ENCODE data around the gene PLEK. TPM values are rescaled to one million over a fixed set of nuclear protein-coding genes. Genes with fewer than 3 reads are reported as not detected.
"Not testable (repeated sequence)": the region's sequence is repeated elsewhere in the genome, so short reads cannot be mapped to it uniquely, and the experiment has no call there.

The PLEK gene
- total RNA-seq, 4 donors from 2014 or later, result 5.0 to 33.0 (median 6.8) TPM

GRCh38 chr2:68441994-68442322 lies 76.9 kb downstream of the PLEK start:
- Histone ChIP-seq H3K27me3 (no peaks in the 10 kb centered on the region), H3K36me3 (no peaks in the 10 kb centered on the region), H3K27ac (no peak overlapping the region), H3K4me3 (no peak overlapping the region), H3K4me1 (peaks cover 0 to 22% (median under 1%) of the 10 kb centered on the region in 3 donors), H3K9me3 (peaks cover 0 to under 1% (median 0%) of the 10 kb centered on the region in 3 donors)
- TF ChIP-seq EP300 (IDR thresholded peaks at IDR 0.05) (no peak), POLR2AphosphoS5 (IDR thresholded peaks at IDR 0.05) (no peak), POLR2A (IDR thresholded peaks at IDR 0.05) (no peak), CTCF (IDR thresholded peaks at IDR 0.05) (no peak)
- WGBS, 2 donors (ENCODE audit: low coverage in 1 of 2), result 75 to 86% methylated on average over 2 of the region's 2 CpGs
- no peak for ATAC-seq

- H3K4me1 ChIP-seq, ATAC-seq, H3K27ac ChIP-seq, H3K36me3 ChIP-seq, H3K27me3 ChIP-seq, H3K4me3 ChIP-seq: not testable (repeated sequence)
- WGBS, 2 donors (ENCODE audit: low coverage in 1 of 2), result 81% methylated on average over 3 of the region's 3 CpGs; no CpG with 5 or more reads in 1 of the 2 donors
- H3K9me3 ChIP-seq, result peaks cover 0 to 22% (median 0%) of the 10 kb centered on the region in 3 donors
Measured at GRCh38 chr2:68446425-68446824, 81.3 kb downstream of the PLEK start.

Other genes with a start within 250 kb of the PLEK start
- 10 to 100 TPM; 11.7 to 25.3 (median 19.3) TPM for gene PNO1, start 207.4 kb upstream of the PLEK start, total RNA-seq
- 10 to 100 TPM; 23.8 to 31.6 (median 29.9) TPM for gene PPP3R1, start 112.8 kb upstream of the PLEK start, total RNA-seq
- 10 to 100 TPM; 22.2 to 48.1 (median 39.0) TPM for gene CNRIP1, start 45.3 kb upstream of the PLEK start, total RNA-seq
- 1 to 10 TPM in 1 of 4 donors, under 1 TPM in 3; 0.35 to 1.2 (median 0.62) TPM for gene FBXO48, start 102.0 kb downstream of the PLEK start, total RNA-seq
- gene APLF, start 102.3 kb downstream of the PLEK start, total RNA-seq, result 10 to 100 TPM in 2 of 4 donors, 1 to 10 TPM in 2; 5.5 to 12.0 (median 10.4) TPM